ENCODE measurements around the gene C6orf15.

Gene C6orf15

GRCh38 chr6:31121131-31121790 lies 8.9 kb upstream of the C6orf15 start:
- no peak for ATAC-seq
- Mint-ChIP-seq H3K4me3 (no peak overlapping the region), H3K27ac (no peak overlapping the region), H3K4me1 (peaks cover 7% of the 10 kb centered on the region), H3K9me3 (no peaks in the 10 kb centered on the region), H3K27me3 (peaks cover 56% of the 10 kb centered on the region), H3K36me3 (no peaks in the 10 kb centered on the region)

GRCh38 chr6:31120151-31120915 lies 8.0 kb upstream of the C6orf15 start, which contains the start of gene CDSN:
Gene CDSN, minus strand, starts transcription at chr6:31120446. Its CDS starts 27 bp downstream, at chr6:31120419.
- no peaks in the 10 kb centered on the region for H3K36me3 Mint-ChIP-seq
- H3K9me3 Mint-ChIP-seq, result no peaks in the 10 kb centered on the region
- ATAC-seq, result no peak
- H3K27ac Mint-ChIP-seq, result no peak within 1 kb of the TSS
- H3K27me3 Mint-ChIP-seq, result peaks cover 63% of the 10 kb centered on the region
- no peak within 1 kb of the TSS for H3K4me3 Mint-ChIP-seq
- H3K4me1 Mint-ChIP-seq, result peaks cover 9% of the 10 kb centered on the region

GRCh38 chr6:31118178-31118577 lies 5.8 kb upstream of the C6orf15 start:
- no peaks in the 10 kb centered on the region for H3K9me3 Mint-ChIP-seq
- peaks cover 17% of the 10 kb centered on the region for H3K4me1 Mint-ChIP-seq
- H3K27ac Mint-ChIP-seq, result no peak overlapping the region

GRCh38 chr6:31116661-31117385 lies 4.4 kb upstream of the C6orf15 start:
- H3K27me3 Mint-ChIP-seq, result peaks cover 69% of the 10 kb centered on the region
- H3K4me3 Mint-ChIP-seq, result no peak overlapping the region
- peaks cover 17% of the 10 kb centered on the region for H3K4me1 Mint-ChIP-seq
- H3K27ac Mint-ChIP-seq, result no peak overlapping the region
- H3K36me3 Mint-ChIP-seq, result no peaks in the 10 kb centered on the region
- no peaks in the 10 kb centered on the region for H3K9me3 Mint-ChIP-seq
- ATAC-seq, result no peak

More at GRCh38 chr6:31118178-31118577, 5.8 kb upstream of the C6orf15 start:
- Mint-ChIP-seq H3K4me3 (no peak overlapping the region), H3K27me3 (peaks cover 62% of the 10 kb centered on the region), H3K36me3 (no peaks in the 10 kb centered on the region)
- no peak for ATAC-seq

GRCh38 chr6:31115941-31116560 lies 3.7 kb upstream of the C6orf15 start:
- no peak for ATAC-seq
- H3K36me3 Mint-ChIP-seq, result no peaks in the 10 kb centered on the region
- H3K4me1 Mint-ChIP-seq, result peaks cover 17% of the 10 kb centered on the region
- no peaks in the 10 kb centered on the region for H3K9me3 Mint-ChIP-seq
- peaks cover 70% of the 10 kb centered on the region for H3K27me3 Mint-ChIP-seq
- no peak overlapping the region for H3K4me3 Mint-ChIP-seq
- H3K27ac Mint-ChIP-seq, result peak overlapping the region; percentile 11

- peak; percentile 52 for ATAC-seq
- Mint-ChIP-seq H3K27me3 (peaks cover 78% of the 10 kb centered on the region), H3K4me1 (peaks cover 17% of the 10 kb centered on the region), H3K9me3 (no peaks in the 10 kb centered on the region), H3K4me3 (no peak overlapping the region), H3K27ac (peak overlapping the region; percentile 11), H3K36me3 (no peaks in the 10 kb centered on the region)
Observed at GRCh38 chr6:31114970-31115849, 2.8 kb upstream of the C6orf15 start.

- H3K27me3 Mint-ChIP-seq, result peaks cover 85% of the 10 kb centered on the region
- no peak within 1 kb of the TSS for H3K4me3 Mint-ChIP-seq
- no peak for ATAC-seq
- H3K36me3 Mint-ChIP-seq, result no peaks in the 10 kb centered on the region
- H3K27ac Mint-ChIP-seq, result peak within 1 kb of the TSS; percentile 11
- H3K4me1 Mint-ChIP-seq, result peaks cover 17% of the 10 kb centered on the region
- no peaks in the 10 kb centered on the region for H3K9me3 Mint-ChIP-seq
Observed at GRCh38 chr6:31114541-31114878, 2.1 kb upstream of the C6orf15 start, which contains the start of gene PSORS1C1. Gene PSORS1C1, plus strand, starts transcription at chr6:31114800. Its CDS starts 14,833 bp downstream, at chr6:31129633.

GRCh38 chr6:31113861-31114540 lies 1.6 kb upstream of the C6orf15 start:
- Mint-ChIP-seq H3K27ac (no peak overlapping the region), H3K4me1 (peaks cover 17% of the 10 kb centered on the region), H3K4me3 (no peak overlapping the region), H3K36me3 (no peaks in the 10 kb centered on the region), H3K27me3 (peaks cover 85% of the 10 kb centered on the region), H3K9me3 (no peaks in the 10 kb centered on the region)
- ATAC-seq, result no peak

GRCh38 chr6:31111712-31112111 lies 663 bp downstream of the C6orf15 start:
- peaks cover 17% of the 10 kb centered on the region for H3K4me1 Mint-ChIP-seq
- H3K27me3 Mint-ChIP-seq, result peaks cover 67% of the 10 kb centered on the region
- H3K36me3 Mint-ChIP-seq, result no peaks in the 10 kb centered on the region
- no peaks in the 10 kb centered on the region for H3K9me3 Mint-ChIP-seq
- no peak overlapping the region for H3K27ac Mint-ChIP-seq
- ATAC-seq, result no peak
- H3K4me3 Mint-ChIP-seq, result no peak overlapping the region

GRCh38 chr6:31110825-31111582 lies 1.4 kb downstream of the C6orf15 start:
- H3K27me3 Mint-ChIP-seq, result peaks cover 60% of the 10 kb centered on the region
- no peaks in the 10 kb centered on the region for H3K9me3 Mint-ChIP-seq
- H3K36me3 Mint-ChIP-seq, result no peaks in the 10 kb centered on the region
- peaks cover 17% of the 10 kb centered on the region for H3K4me1 Mint-ChIP-seq
- ATAC-seq, result no peak
- no peak overlapping the region for H3K4me3 Mint-ChIP-seq
- no peak overlapping the region for H3K27ac Mint-ChIP-seq

GRCh38 chr6:31107052-31107451 lies 5.3 kb downstream of the C6orf15 start:
- no peaks in the 10 kb centered on the region for H3K4me1 Mint-ChIP-seq
- no peak for ATAC-seq
- no peaks in the 10 kb centered on the region for H3K36me3 Mint-ChIP-seq
- no peak overlapping the region for H3K4me3 Mint-ChIP-seq
- H3K27ac Mint-ChIP-seq, result no peak overlapping the region
- H3K27me3 Mint-ChIP-seq, result peaks cover 30% of the 10 kb centered on the region
- H3K9me3 Mint-ChIP-seq, result no peaks in the 10 kb centered on the region

- H3K27me3 Mint-ChIP-seq, result no peaks in the 10 kb centered on the region
- H3K36me3 Mint-ChIP-seq, result no peaks in the 10 kb centered on the region
- H3K9me3 Mint-ChIP-seq, result no peaks in the 10 kb centered on the region
- H3K4me3 Mint-ChIP-seq, result no peak overlapping the region
- H3K4me1 Mint-ChIP-seq, result no peaks in the 10 kb centered on the region
- ATAC-seq, result no peak
- H3K27ac Mint-ChIP-seq, result no peak overlapping the region
Observed at GRCh38 chr6:31103136-31103535, 9.2 kb downstream of the C6orf15 start.

- Mint-ChIP-seq H3K4me3 (no peak overlapping the region), H3K27me3 (no peaks in the 10 kb centered on the region), H3K4me1 (peaks cover 16% of the 10 kb centered on the region), H3K27ac (no peak overlapping the region), H3K9me3 (no peaks in the 10 kb centered on the region), H3K36me3 (no peaks in the 10 kb centered on the region)
- ATAC-seq, result no peak
Observed at GRCh38 chr6:31098449-31098938, 13.9 kb downstream of the C6orf15 start.

Measured in stimulated activated memory B cell treated with anti-CD40 and anti-IgM and Interleukin-4, amounts not matched to agents 10 μg/mL and 1 μg/mL and 100 μg/mL, for 72 hours (primary cell).